T follicular helper cell (primary cell): ENCODE measurements around the gene CHD5.

Experiments used
- DNase-seq: peaks from one replicate; pipeline ENCODE4 v3.0.0-alpha.2; 2020; ENCODE audit warnings: low read depth

CHD5 gene

DNA sequence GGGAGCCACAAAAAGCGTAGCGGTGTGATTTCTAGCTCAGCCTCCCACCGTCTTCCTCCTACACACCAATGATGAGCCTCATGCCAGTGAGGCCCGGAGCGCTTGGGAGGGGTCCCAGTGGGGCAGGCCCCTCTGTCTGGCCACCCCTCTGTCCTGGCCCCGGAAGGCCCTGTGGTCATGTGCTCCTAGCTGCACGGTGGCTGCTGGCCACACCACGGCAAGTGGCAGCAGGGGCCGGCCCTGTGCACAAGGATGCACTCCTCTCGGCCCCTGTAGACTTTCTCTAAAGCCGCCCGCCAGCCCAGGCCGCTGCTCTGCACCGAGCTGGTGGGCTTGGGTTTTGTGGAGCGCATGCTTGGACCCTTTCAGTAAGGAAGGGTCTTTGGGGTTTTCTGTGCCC lies 80.8 kb downstream of the CHD5 start:
- no peak for DNase-seq

DNA sequence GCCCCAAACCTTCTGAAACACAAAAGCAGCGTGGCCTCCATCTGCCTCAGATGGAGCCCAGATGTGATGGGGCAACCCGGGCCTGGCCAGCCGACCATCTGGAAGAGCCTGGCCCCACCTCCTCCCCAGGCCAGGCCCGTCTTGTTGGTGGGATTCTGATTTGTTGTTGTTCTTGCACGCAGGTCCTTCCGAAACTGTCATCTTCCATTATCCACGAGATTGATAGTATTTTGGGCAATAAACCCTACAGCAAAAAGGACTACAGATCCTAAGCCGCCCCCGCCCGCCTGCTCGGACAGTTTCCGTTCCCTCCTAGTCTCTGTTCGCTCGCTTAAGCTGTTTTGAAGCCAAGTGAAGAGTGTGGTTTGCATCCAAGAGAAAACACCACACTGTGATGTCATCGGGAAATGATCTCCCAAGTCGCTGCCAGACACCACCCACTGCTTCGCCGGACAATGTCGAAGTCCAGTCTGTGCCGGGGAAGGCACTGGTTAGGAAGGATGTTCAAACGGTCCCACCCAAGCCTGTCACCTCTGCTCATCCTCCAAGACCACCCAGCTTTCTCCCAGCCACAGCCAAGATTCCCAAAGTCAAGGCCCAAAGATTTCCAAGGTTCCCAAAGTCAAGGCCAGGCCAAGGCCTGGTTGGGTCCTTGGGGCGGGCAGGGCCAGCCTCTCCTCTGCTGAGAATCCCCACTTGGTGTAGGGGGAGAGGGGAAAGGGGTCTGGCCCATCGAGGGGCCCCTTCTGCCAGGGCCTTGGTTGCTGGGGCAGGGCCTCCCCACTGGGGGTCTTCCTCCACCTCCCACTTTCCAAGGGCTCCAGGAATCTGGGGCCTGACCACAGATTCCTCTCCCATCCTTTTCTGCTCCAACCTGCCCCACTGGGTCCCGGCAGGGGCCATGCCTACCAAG lies 81.6 kb downstream of the CHD5 start:
- no peak for DNase-seq

DNA sequence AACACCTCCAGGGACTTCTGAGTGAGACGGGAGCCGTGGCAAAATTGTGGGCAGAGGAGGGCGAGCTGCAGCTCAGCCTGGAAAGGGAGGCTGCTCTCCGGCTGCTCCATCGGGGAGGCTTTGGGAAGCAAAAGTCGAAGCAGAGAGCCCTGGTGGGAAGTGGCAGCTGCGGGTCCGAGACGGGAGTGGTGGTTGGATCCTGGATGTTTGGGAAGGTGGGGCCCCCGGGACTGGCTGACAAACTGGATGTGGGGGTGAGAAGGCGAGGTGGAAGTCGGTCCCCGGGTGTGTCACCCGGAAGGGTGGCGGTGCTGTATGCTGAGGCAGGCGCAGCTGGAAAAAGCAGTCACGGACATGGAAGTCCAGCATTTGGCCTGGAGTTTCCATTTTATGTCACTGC lies 82.3 kb downstream of the CHD5 start:
- no peak for DNase-seq

DNA sequence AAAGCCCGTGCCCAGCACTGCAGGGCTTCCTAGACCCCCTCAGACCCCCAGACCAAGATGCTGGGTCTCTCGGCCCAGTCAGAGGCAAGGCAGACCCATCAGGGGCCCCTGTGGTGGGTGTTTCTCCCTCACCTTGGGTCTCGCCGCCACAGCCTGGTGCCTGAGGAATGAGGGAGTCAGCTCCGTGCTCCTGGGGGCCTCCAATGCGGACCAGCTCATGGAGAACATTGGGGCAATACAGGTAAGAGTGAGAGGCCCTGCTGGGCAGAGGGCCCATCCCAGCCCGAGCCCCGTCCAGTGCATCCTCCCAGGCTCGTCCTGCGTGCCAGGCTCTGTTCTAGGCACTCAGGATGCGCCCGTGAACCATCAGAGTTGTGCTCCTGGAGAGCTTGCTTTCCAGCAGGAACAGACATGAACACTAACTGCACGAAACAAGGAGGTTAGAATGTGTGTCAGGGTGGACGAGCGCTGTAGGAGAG lies 83.0 kb downstream of the CHD5 start:
- no peak for DNase-seq

DNA sequence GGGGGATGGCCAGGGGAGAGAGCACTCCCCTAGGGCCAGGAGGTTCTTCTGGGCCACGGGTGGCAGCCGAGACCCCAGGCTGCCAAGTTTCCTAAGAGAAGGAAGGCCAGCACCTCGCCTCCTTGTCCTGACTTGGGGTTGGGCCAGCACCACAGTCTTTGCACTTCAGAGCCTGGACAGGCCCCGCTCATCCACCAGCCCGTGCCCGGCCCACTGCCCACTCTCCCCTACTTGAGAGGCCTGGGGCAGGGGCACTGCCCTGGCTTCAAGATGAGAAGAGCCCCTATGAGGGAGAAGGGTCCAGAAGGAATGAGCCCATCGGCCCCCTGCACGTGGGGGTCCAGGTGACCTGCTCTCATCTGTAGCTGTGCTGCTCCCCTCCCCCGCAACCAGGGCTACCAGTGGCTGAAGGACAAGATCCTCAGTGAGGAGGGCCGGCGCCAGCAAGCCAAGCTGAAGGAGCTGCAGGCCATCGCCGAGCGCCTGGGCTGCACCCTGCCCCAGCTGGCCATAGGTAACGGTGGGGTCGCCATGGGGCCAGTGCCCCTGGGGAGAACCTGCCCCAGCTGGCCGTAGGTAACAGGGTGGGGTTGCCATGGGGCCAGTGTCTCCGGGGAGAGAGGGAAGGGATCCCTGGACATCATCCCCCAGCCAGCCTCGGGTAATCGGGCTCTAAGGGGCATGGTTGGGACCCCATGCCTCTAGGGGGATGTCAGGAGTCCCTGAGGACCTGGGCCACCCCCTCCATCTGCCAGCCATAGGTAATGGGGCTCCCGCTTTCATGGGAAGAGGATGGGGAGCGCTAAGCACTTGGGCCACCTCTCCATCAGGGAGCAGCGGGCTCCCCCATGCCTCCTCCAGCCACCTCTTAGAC lies 83.6 kb downstream of the CHD5 start:
- no peak for DNase-seq

DNA sequence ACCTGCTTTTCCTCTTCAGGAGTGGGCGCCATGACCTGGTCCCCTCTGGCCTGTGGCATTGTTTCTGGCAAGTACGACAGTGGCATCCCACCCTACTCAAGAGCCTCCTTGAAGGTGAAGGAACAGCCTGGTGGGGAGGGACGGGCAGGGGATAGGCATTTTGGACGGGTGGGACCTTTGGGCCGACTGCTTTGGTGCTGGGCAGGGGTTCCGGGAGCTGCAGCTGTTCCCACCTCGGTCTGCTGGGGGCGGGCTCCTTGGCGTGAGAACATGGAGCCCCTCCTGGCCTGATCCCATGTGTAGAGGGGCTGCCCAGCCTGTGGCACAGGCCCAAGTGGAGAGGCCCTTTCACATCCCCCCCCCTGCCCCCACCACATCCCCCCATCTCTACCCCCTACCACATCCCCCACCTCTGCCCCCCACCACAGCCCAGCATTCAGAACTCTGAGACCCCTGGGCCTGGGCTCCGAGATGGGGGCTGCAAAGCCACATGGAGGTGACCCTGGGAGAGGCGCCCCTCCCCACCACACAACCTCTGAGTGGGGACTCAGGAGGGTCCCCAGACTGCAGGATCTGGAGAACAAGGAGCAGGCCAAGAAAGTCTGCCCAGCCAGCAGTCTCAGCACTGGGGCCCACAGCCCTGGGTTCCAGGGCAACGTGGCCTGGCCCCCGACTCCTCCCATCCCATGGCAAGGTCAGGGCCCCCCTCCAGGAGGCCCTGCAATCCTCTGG lies 84.4 kb downstream of the CHD5 start:
- no peak for DNase-seq

DNA sequence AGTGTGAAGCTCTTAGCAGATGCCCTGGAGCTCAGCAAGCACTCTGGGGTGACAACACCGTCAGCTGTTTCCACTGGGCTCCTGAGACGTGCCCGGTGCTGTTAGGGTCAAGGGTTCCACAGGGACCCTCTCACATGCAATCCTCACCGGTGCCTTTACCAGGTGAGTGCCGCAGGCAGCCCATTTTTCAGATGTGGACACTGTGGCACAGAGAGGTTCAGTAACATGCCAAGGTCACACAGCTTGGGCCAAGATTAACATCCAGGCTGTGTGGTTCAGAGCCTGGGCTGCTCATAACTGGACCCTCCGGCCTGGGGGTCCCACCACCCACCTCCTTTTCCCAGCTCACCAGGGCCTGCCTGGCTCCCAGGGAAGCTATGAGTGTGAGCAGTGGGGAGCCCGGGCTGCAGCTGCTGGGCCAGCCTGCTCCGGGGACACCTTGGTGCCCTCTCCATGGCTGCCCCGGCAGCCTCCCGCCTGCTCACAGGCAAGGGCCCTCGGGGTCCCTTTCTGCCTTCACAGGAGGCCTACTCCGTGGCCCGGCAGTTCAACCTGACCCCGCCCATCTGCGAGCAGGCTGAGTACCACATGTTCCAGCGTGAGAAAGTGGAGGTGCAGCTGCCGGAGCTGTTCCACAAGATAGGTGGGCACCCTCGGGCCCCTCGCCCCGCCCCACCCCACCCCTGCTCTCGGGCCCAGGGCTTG lies 85.2 kb downstream of the CHD5 start:
- DNase-seq, result no peak

DNA sequence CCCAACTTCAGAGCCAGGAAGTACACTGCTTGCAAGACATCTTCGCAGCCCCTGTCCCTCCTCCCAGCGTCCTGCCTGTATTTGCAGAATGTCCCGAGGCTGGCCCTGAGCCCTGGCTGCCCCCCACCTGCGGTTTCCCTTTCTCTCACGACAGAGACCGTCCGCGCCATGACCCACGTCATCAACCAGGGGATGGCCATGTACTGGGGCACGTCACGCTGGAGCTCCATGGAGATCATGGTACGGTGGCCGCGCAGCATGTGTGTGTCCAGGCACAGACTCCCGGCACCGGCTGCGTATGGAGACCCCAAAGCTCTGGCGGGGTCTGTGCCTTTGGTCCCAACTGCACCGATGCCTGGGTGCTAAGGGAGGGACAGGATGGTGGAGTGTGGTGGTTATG lies 85.9 kb downstream of the CHD5 start:
- DNase-seq, result no peak

DNA sequence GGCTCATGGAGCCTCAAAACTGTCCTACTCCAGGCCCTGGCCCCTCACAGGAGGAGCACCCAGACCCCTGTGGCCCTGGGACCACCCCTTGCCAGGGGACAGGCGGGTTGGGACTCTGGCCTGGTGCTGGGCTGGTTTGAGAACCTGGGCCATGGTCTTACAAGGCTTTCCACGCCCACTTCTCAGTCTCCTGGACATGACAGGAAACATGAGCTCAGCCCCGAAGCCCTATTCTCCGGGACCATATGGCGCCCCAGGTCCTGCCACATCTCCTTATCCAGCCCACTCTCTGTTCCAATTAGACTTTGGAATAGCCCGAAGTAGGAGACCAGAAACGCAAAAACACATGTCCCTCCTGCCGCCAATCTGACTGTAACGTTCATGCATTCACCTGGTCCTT lies 86.5 kb downstream of the CHD5 start:
- DNase-seq, result no peak

DNA sequence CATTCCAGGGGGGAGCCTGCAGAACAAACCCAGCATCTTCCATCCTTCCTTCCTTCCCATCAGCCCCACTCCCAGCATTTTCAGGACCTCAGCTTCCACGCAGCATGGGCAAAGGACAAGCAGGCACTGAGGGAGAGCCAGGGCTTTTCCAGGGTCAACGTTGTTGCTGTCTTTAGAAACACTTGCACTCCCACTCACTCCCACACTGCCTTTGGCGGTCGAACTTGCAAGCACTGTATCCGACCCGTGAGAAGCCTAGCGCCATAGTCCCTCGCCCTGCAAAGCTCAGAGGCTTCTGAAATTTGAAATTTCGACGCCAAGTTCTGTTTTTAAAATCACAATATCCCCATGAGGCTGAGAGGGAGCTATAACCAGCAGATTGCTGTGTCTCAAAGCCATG lies 87.0 kb downstream of the CHD5 start:
- DNase-seq, result no peak

DNA sequence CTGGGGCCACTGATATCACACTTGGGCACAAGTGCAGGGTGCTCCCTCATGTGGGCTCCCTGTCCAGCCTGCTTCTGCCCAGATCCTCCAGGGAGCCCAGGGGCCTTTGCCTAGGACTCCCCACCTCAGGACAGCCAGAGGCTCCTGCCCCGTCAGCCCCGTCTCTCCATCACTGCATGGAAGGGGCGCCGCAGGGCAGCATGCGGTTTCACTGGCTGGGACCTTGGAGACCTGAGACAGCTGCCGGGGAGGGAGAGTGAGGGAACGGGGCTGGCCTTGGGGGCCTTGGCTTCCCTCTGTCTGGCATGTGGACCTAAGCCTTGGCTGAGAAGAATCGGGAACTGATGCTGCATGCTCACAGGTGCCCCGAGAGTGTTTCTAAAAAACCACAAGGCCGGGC lies 87.9 kb downstream of the CHD5 start:
- no peak for DNase-seq

DNA sequence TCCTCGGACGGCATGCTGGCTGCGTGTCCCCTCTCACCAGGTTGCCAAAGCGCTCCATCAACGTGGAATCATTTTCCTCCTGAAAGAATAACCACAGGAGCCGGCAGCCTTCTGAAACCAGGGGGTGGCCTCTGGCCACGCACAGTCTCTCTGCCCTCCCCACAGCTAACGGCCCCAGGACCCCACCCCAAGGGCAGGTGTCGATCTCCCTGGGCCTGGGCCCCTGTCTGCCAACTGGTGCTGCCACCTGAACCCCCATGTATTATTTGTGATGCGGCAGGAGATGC lies 88.4 kb downstream of the CHD5 start:
- DNase-seq, result no peak

DNA sequence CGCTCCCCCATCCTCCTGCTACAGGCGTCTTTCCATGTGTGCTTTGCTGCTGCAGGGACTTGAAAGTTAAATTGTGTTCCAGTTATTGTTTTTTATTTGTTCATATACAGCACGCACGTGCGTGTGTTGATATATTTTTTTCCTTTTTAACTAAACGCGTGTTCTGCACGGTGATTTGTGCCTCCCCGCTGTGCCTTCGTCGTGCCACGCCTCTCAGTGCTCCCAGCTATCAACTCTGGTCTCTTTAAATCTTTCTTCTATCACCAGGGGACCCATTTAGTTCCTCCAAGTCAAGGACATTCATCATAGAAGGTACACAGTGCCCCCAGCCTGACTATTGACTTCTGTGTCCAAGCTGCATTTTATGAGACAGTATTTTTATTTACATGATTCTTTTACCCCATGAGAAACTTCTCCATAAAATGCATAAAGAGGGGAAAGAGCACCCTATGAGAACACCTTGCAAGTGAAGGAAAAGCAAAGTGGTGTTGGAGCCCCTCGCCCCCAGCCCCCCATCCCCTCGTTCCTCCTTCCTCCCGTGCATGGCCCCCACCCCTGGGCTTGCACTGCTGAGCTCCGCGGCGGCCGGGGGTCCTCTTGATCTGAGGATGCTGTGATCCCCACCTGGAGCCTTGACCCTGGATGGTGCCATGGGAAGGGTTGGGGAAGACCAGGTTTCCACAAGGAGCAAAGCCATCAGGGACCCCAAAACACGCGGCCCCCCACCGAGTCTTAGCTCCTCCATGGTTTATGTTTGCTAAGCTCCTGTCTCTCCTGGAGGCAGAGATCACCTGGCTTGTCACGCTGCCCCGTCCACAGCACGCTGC lies 88.9 kb downstream of the CHD5 start:
- no peak for DNase-seq

DNA sequence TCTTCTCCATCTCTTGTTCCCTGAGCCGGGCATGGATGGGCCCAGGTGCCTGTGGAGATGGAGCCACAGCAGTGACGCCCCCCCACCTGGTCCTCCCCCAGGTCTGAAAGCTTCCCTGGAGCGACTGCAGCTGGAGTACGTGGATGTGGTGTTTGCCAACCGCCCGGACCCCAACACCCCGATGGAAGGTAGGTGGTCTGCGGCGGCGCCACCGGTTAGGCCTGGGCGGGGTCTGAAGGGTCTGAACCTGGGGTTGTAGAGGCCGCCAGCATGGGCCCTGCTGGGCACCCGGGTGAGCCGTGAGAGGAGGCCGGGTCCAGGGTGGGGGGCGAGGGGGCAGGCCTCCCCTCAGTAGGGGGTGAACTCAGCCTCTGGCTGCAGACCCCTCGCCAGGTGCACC lies 89.8 kb downstream of the CHD5 start:
- DNase-seq, result no peak

DNA sequence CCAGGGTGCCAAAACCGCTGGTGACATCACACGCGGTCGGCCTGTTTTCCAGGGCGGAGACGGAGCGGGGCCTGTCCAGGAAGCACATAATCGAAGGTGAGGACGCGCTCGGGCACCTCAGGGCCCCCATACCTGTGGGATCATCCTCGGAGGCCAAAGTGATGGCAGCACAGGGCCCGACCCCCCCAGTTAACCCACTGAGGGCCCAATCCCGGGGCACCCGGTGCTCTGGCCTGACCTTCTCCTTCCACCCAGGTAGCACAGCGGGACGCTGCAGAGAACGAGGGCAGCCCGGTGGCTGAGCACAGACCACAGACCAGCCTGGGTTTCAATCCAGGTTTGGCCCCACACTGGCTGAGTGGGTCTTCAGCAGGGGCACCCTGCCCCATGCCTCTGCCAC lies 91.2 kb downstream of the CHD5 start:
- DNase-seq, result no peak

DNA sequence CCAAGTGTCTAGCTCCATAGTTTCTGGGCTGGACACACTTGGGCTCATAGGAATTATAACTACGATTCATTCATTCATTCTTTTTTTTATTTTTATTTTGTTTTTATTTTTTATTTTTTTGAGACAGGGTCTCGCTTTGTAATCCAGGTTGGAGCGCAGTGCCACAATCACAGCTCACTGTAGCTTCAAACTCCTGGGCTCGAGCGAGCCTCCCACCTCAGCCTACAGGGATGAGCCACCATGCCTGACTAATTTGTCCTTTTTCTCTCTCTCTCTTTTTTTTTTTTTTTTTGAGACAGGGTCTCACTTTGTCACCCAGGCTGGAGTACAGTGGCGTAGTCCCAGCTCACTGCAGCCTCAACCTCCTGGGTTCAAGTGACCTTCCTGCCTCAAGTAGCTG lies 92.2 kb downstream of the CHD5 start:
- no peak for DNase-seq

DNA sequence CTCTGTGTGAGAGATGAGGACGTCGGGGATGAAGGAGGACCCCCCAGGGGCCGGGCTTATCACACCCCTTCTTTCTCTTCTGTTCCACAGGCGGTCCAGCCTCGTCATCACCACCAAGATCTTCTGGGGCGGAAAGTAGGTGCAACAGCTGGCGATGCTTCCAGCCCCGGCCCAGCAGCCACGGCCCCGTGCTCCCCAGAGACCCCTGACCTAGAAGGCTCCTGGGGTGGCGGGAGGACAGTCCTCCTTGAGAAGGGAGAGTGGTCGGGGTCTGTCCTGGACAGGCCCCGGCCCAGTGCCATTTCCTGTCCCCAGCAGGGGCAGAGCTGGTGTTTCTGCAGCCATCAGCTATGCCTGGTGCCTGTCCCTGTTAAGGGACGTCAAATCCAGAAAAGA lies 92.7 kb downstream of the CHD5 start:
- DNase-seq, result no peak

DNA sequence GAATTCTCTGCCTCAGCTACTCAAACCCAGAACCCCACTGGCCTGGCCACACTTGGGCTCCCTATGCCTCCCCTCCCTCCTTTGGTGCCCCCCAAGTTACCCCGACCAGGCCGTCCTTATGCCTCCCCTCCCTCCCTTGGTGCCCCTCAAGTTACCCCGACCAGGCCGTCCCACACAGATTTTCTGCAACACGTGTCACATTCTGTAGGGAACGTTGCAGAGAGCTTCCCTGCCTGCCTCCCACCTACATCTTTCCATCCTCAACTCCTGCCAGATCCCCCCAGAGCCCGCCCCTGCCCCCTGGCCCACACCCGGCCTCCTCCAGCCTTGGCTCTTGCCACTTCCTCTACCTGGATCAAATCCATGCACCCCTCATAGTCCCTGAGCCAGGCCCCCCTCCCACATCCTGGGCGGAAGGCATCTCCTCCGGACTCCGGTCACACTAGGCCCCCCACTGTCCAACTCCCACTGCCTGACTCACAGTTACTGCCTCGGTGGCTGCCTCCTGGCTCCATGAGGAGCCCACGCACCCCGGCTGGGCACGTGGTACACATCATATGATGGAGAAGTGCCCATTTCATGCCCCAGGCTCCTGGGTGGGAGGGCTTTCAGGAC lies 93.3 kb downstream of the CHD5 start:
- no peak for DNase-seq

DNA sequence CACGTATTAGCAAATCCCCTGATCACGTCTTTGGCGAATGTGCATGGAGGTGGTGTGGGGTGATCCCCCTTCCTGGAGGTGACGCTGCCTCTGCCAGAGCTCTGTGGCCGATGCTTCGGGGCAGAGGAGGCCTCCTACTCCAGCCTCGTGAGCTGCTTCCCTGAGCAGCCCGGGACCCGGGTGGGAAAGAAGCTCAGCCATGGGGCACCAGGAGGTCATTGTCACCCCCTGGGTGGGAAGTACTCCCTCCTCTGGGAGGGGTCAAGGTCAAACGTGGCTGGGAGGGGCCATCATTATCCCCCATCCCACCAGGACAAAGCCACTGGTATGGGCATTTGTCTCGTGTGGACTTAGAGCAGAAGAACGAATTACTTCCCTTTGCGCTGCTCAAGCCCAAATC lies 93.8 kb downstream of the CHD5 start:
- DNase-seq, result no peak

DNA sequence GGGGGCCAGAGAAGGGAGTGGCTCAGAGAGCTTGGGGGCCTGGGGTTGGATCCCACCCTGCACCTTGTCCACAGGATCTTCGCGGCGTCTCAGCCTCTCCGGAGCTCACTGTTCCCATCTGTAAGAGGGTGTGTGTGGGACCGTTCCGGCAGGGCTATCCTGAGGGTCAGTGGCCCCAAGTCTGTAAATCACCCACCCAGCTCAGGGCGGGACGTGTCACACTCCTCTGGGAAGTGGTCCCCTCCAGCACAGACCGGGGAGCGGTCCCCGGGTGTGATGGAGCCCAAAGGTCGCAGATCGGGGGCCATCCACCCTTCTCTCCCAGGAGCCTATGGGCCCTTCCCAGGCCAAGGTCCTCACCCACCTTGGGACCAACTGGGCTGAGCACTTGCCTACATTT lies 94.5 kb downstream of the CHD5 start:
- no peak for DNase-seq
